Activated CD8-positive, alpha-beta memory T cell treated with anti-CD3 and anti-CD28 coated beads for 24 hours (primary cell): ENCODE measurements around the gene DUSP9.
"Not testable (repeated sequence)": the region's sequence is repeated elsewhere in the genome, so short reads cannot be mapped to it uniquely, and the experiment has no call there.

Experiments
- DNase-seq: peaks from one replicate; pipeline ENCODE4 v3.0.0-alpha.2; 2020

The DUSP9 gene

GRCh38 chrX:153646620-153647373 lies at the start of gene DUSP9:
TSS of gene DUSP9 (plus strand) at chrX:153647203. CDS start at chrX:153647954, 751 bp downstream.
- DNase-seq = peak; percentile 64

- peak; percentile 73 for DNase-seq
These were observed 48.3 kb upstream of the DUSP9 start, which contains the start of gene CCNQ for GRCh38 chrX:153598541-153599191. TSS of gene CCNQ (minus strand) at chrX:153599139. CDS start at chrX:153599073, 66 bp downstream.

- peak; percentile 90 for DNase-seq
These were observed 47.6 kb upstream of the DUSP9 start for GRCh38 chrX:153599192-153600031.

- DNase-seq = no peak
These were observed 47.0 kb upstream of the DUSP9 start for GRCh38 chrX:153600032-153600373.

GRCh38 chrX:153600921-153601320 lies 46.1 kb upstream of the DUSP9 start:
- DNase-seq = no peak

- no peak for DNase-seq
These were observed 45.4 kb upstream of the DUSP9 start for GRCh38 chrX:153601511-153602110.

GRCh38 chrX:153602601-153603000 lies 44.4 kb upstream of the DUSP9 start:
- no peak for DNase-seq

GRCh38 chrX:153603131-153603656 lies 43.8 kb upstream of the DUSP9 start:
- no peak for DNase-seq

- DNase-seq = not testable (repeated sequence)
These were observed 42.2 kb upstream of the DUSP9 start for GRCh38 chrX:153604666-153605380.

GRCh38 chrX:153606503-153606902 lies 40.5 kb upstream of the DUSP9 start:
- DNase-seq = no peak

- DNase-seq = no peak
These were observed 38.6 kb upstream of the DUSP9 start for GRCh38 chrX:153608376-153608775.

- no peak for DNase-seq
These were observed 38.2 kb upstream of the DUSP9 start for GRCh38 chrX:153608806-153609205.

GRCh38 chrX:153609917-153610835 lies 36.8 kb upstream of the DUSP9 start:
- peak; percentile 91 for DNase-seq

GRCh38 chrX:153610836-153611213 lies 36.2 kb upstream of the DUSP9 start:
- DNase-seq = no peak

GRCh38 chrX:153611298-153612095 lies 35.5 kb upstream of the DUSP9 start:
- DNase-seq = no peak

GRCh38 chrX:153612413-153612812 lies 34.6 kb upstream of the DUSP9 start:
- no peak for DNase-seq

- no peak for DNase-seq
These were observed 32.2 kb upstream of the DUSP9 start for GRCh38 chrX:153614818-153615217.

- DNase-seq = no peak
These were observed 26.4 kb upstream of the DUSP9 start for GRCh38 chrX:153620576-153620975.

- no peak for DNase-seq
These were observed 24.9 kb upstream of the DUSP9 start for GRCh38 chrX:153621949-153622598.
